HG02571 (cell line): Measurements from ENCODE around the gene FAM241B.

Source experiments
- ATAC-seq: cut with Tn5 transposase; IDR thresholded peaks from one replicate; pipeline ENCODE4 v1.9.1; 2021; ENCODE audit warnings: mild to moderate bottlenecking, moderate library complexity; ENCODE audit not compliant: unreplicated experiment

Gene FAM241B

GRCh38 chr10:69647126-69647525 lies 17.1 kb downstream of the FAM241B start:
- ATAC-seq: no peak

GRCh38 chr10:69647819-69648218 lies 17.8 kb downstream of the FAM241B start:
- ATAC-seq: no peak

DNA sequence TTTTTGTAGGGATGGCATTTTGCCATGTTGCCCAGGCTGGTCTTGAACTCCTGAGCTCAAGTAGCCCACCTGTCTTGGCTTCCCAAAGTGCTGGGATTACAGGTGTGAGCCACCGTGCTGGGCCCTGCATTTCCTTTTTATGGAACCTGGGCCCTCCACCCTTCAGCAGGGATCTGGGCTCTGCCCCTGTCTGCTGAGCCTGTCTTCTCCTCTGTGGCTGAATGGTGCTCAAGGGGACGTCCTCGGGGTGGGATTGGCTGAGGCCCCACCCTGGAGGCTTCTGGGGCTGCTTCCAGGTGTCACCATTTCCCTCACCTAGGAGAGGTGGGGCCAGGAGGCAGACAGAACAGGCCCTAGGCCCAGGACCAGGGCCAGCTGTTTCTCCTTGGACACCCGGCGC lies 18.4 kb downstream of the FAM241B start:
- no peak for ATAC-seq

- no peak for ATAC-seq
Measured at GRCh38 chr10:69649786-69650550, 19.9 kb downstream of the FAM241B start.

GRCh38 chr10:69650589-69651261 lies 20.7 kb downstream of the FAM241B start:
- no peak for ATAC-seq

DNA sequence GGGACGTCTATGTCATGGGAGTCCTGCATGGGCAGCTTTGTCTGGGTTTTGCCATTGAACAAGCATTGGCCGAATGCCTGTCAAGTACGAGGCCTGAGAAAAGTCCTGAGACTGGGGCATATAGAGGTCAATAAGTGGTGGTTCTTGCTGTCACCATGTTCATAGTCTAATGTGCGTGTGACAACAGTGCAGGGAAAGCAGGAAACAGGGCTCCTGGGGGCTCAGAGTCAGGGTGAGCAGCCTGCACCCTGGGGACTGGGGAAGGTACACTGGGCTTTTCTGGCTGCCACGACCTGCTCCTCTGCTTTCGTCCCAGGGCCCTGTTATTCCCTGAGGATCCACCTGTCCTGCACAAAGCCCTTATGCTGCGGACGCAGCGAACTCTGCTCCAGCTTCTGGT lies 21.3 kb downstream of the FAM241B start:
- ATAC-seq: no peak

DNA sequence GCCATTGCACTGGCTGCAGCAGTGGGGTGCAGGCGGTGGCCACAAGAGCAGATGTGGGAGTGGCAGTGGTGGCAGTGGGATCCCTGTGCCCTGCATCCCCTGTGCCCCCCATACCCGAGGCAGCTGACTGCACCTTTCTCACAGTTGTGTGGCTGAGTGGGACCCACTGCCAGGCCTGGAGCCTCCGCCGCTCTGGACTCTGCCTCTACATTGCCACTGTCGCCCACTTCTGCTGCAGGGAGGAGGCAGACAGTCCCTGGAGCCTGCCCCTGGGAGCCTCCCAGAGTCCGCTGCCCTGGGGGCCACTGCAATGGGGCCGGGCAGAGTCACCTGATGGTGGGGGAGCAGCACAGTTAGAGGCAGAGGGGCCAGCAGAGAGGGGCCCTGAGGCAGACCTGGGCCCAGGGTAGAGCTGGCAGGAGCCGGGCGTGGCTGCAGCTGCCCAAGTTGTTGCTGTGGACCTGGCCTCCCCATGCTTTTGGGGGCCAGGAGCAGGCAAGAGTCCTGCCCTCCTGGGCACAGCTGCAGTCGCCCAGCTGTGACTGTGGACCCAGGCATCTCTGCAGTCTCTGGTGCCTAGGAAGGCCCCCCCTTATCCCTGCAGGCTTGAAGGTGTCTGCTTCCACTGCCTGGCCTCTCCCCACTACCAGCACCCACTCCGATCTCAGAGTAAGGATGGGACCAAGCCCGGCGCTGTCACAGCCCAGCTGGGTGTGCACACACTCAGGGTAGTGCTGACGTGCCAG lies 22.2 kb downstream of the FAM241B start:
- ATAC-seq: no peak

- no peak for ATAC-seq
Measured at GRCh38 chr10:69652857-69653199, 22.8 kb downstream of the FAM241B start.

DNA sequence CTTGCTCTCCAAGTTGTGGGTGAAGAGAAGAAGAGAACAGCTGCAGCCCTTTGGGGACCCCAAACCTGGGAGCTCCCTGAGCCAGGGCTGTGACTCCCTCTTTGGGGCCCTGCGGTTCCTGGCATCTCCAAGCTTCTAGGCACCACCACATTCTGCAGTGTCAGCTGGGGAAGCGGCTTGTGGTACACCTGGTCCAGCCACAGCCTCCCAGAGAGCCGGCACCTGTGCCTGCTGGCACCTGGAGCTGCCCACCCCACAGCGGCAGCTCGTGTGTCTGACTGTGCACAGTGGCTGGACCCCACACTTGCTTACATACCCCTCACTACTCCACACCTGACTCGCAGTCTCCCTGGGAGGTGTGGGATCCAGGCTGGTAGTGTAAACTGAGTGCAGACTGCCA lies 23.5 kb downstream of the FAM241B start:
- ATAC-seq: no peak

DNA sequence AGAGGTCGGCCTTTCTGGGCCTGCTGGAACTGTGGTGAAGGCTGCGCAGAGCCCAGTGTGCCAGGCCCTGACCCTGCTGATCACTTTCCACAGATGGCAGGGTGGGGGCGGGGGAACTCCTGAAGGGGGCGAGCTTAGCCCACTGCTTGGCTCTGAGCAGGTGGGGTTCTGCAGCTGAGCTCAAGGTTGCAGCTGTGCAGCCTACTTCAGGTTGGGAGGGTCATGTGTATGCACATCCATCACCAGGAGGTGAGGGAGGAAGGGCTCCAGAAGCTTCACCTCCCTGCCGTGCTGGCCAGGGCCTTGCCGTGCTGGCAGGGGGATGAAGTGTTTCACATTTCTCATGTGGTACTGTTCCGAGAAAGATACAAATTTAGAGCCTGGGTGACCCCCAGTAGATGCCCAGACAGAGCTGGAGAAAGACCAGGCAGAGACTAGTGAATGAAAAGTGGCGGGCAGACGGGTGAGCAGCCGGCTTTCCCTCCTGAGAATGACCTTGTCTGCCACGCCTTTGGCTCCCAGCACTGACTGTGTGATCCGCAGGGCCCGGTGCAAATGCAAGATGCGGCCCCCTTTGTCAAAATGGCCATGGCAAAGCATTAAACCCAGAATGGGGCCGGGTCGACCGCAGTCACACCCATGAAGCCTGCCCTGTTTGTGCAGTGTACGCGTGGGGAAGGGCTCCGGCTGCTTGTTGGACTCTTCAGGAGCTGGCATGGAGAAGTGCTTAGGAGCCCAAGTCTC lies 25.2 kb downstream of the FAM241B start:
- ATAC-seq: no peak

- ATAC-seq: no peak
Measured at GRCh38 chr10:69655868-69656555, 26.0 kb downstream of the FAM241B start.

GRCh38 chr10:69656742-69657269 lies 26.8 kb downstream of the FAM241B start:
- no peak for ATAC-seq

DNA sequence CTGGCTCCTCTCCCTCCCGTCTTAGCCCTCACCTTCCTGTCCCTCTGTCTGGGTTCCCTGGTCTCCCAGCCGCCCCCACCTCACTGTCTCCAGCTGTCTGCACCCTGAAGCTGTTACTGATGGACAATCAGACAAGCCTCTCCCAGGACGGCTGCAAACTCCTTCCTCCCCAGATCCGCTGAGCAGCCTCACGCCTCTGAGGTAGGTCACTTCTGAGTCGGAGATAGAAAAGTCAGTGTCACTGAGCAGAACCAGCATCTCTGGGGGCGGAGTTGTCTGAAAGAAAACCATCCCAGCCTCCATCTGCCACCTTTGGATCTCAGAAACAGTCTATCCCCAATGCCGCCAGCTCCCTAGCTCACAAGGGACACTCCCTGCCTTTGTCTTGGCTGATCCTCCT lies 27.4 kb downstream of the FAM241B start:
- no peak for ATAC-seq

DNA sequence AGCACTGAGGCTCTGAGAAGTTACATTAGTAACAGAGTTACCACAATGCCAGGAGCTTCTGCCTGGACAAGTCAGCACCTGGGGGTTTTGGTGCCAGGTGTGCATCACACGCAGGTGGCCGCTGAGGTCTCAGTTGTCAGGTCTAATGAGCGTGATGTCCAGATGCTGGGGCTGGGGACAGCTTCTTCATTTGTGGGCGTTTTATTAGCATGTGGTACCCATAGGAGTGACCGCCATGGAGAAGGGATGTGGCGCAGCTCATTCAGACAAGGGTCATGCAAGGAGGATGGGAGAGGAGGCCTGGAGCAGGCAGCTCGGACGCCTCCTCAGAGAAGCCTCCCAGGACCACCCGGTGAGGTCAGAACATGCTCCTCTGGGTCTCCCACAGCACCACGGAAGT lies 27.8 kb downstream of the FAM241B start:
- ATAC-seq: no peak

DNA sequence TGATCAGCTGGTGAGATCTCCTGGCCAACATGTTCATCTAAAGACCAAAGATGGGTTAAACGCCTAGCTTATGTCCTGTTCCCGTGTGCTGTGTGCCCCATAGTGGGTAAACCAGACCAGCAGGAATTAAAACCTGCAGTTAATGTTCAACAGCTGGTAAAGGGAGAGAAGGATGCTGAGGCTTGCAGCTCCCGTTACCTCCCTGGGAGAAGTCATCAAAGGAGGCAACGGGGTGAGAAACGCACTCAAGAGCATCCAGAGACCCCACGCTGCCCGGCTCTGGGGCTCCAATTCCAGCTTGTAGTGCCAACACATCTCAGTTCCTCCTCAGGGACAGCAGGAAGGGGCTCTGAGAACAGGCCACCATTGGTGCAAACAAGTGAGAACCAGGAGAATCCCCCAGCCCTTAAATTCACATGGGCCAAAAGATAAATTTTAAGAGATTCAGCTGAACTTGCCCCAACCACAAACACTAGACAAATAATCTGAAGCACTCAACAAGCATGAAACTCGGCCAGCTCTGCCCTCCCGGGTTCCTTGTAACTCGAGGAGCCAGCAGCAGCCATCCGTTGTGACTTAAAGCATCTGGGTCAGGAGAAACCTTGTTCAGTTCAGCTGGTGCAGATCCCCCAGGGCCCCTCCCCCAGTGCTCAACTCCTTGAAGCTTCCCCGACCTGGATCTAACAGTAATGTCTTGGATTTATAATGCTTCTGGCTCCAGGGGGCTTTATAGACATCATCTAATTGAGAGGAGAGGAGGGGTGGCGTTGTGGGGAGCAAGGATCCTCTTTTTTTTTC lies 29.4 kb downstream of the FAM241B start:
- no peak for ATAC-seq

DNA sequence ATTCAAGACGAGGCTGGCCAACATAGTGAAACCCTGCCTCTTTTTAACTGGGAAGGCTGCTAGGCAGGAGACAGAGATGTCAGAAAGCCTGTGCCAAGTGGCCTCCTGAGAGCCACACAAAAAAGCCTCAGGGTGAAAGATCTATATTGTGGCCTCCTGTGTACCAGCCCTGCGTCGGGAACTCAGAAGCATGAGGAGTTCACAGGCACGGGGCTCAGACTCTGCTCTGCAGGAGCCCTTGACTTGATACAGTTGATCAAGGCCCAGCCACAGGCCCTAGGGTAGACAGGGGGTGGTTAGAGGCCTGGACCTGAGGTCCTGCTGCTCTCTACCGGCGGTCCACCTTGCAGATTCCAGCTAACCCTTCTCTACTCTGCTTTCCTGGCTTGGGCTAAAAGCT lies 30.2 kb downstream of the FAM241B start:
- no peak for ATAC-seq

GRCh38 chr10:69661414-69662172 lies 31.5 kb downstream of the FAM241B start:
- ATAC-seq: no peak

DNA sequence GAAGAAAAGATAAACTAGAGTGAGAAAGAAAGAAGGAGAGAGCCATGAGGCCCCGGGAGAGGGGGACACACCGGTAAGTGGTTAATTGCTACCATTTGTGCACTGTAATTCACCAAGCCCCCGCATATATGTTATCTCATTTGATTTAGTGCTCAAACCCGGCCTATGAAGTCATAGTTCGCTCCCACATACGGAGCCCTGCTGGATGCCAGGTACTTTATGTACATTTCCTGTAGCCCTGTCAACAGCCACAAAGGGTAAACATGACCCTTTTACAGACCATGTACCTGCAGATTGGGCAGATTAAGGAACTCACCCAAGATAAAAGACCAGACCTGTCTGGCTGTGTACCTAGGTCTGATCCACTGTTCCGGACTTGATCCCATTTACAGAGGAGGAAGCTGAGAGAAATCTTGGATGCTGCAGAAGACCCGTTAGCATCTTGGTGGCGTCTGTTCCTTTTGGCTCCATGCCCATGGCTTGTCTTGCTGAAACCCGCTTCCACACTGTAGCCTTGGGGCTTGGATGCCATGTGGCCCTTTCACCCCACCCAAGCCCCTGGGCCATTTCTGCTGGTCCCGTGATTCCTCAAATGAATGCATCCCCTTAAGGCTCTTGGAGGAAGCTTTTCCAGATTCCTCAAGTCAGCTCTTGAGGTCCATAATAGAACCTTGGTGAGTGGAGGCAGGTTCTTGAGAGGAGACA lies 32.3 kb downstream of the FAM241B start:
- ATAC-seq: no peak
